GM18909 (cell line): ENCODE results near the gene PSME2.
"Not testable (repeated sequence)": the region's sequence is repeated elsewhere in the genome, so short reads cannot be mapped to it uniquely, and the experiment has no call there.

Experiments
- ATAC-seq: cut with Tn5 transposase; IDR thresholded peaks from one replicate; pipeline ENCODE4 v1.9.1; 2021; ENCODE audit warnings: mild to moderate bottlenecking; ENCODE audit not compliant: unreplicated experiment, poor library complexity

PSME2 gene

DNA sequence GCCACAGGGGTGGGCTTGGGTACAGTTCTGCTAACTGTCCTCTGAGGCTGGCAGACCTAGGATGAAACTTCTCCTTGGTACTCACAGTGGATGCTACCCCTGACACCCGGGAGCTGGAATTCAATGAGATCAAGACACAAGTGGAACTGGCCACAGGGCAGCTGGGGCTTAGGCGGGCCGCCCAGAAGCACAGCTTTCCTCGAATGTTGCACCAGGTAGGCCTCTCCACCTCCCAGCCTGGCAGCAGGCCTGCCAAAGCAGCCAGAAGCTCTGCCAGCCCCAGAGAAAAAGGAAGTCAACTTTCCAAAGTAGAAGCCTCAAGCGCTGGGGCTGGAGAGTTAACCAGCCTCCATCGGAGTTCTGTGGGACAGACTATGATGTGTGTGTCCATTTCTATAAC lies 29.2 kb downstream of the PSME2 start:
- no peak for ATAC-seq

DNA sequence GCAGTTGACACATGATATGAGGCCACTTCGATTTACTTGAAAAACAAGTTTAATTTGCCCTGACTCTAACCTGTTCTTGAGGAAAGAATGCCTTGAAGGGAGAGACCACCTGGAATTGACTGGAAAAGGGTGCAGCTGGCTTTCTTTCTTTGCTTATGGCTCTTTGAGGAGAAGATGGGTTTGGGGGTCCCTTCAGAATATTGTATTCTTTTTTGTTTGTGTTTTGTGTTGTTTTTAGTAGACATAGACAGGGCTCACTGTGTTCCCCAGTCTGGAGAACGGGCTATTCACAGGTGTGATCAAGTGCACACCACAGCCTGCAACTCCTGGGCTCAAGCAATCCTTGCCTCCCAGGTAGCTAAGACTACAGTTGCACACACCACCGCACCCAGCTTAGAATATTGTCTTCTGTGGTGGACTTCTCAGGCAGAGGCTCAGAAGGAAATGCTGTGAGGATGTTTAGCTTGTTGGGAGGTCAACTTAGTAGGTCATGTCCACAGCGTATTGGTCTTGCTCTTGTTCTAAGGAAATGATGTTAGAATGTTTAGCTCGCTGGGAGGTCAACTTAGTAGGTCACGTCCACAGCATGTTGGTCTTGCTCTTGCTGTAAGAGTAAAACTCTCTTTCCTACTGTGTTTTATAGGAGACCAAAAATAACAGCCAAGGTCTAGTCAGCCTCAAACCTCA lies 30.1 kb downstream of the PSME2 start:
- ATAC-seq = no peak

DNA sequence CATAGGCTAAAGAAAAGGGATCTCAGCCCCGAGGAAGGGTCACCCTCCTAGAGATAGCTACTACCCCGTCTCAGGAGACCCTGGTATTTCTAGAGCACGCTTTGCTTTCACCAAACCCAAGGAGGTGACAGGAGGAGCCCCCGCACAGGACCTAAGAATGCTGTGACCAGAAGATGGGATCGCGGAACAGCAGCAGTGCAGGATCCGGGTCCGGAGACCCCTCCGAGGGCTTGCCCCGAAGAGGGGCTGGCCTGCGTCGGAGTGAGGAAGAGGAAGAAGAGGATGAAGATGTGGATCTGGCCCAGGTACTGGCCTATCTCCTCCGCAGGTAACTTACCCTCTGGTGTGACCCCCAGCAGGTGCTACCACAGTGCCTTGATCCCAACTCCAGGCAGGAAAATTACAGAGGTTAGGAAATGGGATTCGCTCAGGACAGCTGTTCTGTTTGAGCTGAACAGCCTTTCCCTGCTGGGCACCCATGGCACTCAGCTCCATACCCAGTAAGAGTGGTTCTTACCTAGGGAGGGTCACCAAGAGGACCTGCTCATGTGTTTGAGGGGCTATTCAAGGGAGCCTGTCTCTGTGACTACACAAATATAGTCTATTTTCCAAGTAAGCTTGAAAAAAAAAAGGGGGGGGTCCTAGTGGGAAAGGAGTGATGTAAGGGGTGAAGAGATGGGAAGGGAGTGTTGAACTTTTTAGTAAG lies 30.8 kb downstream of the PSME2 start:
- no peak for ATAC-seq

DNA sequence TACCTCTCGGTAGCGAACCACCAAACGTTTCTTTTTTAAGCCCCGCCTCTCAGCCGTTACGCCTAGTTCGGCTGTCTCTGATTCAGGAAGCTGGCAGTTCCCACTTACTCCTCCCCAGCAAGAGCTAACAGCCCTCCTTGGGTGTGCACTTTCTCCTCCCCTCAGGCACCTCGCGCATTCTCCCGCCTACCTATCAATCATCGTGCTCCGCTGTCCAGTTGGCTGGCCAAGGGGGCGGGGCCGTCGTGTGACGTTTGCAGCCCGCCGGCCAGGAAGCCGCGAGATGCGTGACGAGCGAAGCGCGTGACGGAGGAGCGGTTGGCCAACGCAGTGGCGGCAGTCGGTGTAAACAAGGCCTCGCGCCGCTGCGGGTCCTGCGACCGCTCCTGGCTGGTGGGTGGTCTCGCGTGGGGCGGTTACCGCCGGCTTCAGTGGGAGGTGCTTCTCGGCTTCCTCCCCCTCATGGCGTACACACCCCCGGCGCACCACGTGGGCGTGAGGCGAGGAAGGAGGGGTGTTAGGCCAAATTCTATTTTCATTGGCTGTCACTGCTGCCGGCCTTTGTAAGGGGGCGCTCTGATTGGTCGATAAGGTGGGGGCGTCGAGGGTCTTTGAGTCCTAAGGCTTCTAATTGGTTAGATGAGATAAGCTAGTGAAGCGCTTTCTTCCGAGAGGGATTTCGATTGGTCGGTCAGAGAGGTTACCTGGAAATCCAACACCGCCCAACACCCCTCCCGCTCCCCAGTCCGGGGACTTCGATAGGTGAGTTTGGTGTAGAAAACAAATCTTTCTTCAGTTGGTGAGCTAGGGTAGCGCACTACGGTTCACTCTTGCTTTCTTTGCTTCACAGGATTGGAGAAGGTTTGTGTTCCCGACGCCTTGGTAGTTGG lies 31.6 kb downstream of the PSME2 start, which contains the start of the genes DCAF11 and NRL:
Gene DCAF11, plus strand, starts transcription at position 246 of the 890 bp plus-strand sequence. CDS start 818 bp downstream, outside the sequence.
Gene NRL, minus strand, starts transcription at position 418 of the 890 bp plus-strand sequence. CDS start 32,101 bp downstream, outside the sequence.
- ATAC-seq = peak; percentile 87

DNA sequence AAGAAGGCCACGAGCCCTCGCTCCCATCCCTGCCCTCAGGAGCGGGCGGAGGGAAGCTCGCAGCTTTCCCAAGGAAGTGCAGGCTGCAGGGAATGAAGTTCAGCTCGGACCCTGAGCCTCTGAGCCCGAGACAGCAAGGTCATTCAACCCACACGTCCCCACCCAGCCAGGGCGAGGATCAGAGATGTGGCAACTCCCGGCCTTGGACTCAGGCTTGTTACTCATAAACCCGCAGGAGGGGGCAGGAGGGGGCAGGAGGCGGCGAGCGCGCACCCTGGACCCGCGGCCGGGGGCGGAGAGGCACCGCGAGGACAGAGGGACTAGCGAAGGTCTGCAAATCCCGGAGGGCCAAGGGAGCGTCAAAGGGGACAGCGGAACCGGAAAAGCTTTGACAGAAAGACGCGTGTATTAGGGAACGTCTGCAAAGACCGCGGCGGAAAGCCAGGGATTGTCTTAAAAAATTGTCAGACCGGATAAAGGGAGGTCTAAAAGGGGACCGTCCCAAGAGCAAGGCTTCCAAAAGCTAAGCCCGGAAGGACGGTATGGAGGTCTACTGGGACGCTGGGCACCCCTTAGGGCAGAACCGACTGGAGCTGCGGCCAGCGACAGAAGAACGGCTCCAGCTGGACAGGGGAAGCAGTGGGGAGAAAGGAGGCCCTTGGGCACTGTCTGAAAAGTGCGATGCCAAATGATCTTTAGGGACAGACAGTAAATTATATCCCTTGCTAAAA lies 32.4 kb downstream of the PSME2 start:
- peak; percentile 37 for ATAC-seq

DNA sequence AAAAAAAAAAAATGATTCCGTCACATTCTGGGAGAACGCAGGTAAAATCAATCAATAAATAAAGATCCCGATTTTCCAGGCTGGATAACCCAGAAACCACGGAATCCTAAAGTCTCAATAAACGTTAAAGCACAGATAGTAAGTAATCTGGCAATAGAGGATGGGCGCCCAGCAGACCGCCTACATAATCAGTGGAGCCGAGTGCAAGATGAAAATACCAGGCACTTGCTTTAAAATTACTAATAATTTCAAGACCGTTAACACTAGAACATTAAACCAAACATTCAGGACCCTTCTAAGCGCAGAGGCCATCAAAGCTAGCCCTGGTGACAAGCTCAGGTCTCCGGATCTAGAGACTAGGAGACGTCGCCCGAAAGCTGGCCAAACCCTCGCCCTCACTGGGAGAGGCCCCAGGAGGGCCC lies 33.0 kb downstream of the PSME2 start:
- ATAC-seq = peak; percentile 0

DNA sequence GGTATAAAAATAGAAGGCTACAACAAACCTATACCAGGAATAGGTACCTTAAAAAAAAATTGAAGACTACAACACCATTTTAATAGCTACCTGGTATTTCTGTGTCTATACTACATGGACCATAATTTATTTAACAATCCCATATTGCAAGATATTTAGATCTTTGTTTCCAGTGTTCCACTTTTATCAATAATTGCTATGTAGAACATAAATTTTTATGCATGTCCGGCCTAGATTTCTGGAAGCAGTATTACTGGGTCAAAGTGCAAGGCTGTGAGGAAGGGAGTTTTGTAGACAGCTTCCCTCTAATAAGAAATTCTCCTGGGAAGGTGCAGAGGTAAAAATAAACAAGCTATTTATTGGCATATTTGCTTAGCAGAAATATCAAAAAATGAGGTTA lies 35.9 kb downstream of the PSME2 start:
- ATAC-seq = no peak

DNA sequence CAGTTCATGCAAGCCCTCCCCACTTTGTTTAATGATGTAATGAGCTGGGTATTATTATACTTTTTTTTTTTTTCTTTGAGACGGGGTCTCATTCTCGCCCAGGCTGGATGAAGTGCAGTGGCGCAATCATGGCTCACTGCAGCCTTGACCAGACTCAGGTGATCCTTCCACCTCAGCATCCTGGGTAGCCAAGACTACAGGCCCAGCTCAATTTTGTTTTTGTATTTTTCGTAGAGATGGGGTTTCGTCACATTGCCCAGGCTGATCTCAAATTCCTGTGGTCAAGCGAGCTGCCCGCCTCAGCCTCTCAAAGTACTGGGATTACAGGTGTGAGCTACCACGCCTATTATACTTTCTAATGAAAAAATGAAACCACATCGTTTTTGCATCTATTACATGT lies 36.4 kb downstream of the PSME2 start:
- no peak for ATAC-seq

DNA sequence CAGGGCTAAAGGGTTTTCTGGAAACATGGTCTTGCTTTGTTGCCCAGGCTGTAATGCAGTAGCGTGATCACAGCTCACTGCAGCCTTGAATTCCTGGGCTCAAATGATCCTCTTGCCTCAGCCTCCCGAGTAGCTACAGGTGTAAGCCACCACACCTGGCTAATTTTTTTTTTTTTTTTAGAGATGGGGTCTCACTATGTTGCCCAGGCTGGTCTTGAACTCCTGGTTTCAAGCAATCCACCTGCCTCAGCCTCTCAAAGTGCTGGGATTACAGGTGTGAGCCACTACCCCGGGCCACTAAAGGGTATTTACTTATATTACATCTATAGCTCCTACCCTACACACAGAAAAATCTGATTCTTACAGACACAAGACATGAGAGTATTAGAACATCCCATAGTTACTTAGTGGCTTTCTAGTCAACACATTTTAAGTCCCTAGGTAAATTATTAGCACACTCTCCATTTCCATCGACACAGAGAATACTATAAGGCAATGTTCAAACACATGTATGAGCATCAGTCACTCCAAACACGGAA lies 38.0 kb downstream of the PSME2 start:
- ATAC-seq = peak; percentile 36

DNA sequence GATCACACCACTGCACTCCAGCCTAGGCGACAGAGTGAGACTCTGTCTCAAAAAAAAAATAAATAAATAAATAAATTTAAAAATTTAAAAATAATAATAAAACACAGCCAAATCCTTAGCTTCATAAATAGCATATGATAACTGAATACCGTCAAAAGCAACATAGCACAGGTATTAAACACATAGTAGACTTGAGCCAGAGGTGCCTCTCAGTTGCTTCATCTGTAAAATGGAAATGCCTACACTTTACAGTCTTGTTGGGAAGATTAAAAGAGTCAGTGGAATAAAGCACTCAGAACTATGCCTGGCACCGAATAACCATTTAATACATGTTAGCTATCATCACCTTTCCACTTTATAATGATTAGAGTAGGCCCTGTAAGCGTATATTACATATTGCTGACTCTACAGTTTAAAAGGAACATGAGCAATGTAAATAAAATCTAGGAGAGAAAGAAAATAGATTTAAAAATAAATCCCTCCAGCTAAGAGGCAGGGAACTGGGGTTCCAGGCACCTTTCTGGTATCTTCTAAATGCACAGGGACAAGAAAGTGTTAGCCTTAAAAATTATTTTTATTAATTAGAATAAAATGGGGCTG lies 39.6 kb downstream of the PSME2 start:
- ATAC-seq = no peak

DNA sequence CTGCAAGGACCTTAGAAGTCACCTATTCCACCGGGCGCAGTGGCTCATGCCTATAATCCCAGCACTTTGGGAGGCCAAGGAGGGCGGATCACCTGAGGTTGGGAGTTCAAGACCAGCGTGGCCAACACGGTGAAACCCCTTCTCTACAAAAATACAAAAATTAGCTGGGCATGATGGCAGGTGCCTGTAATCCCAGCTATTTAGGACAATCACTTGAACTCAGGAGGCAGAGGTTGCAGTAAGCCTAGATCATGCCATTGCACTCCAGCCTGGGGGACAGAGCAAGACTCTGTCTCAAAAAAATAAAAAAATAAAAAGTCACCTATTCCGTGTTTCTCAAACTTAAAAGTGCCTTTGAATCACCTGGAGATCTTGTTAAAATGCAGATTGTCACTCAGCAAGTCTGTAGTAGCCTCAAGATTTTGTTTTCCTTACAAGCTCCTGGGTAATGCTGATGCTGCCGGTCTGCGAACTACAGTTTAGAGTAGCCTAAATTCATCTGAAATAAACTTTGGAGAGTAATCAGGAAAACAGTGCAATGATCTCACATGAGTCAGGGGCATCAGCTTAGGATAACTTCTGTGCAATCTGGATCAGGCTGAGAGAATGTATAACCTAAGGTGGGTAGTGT lies 40.7 kb downstream of the PSME2 start:
- ATAC-seq = not testable (repeated sequence)

DNA sequence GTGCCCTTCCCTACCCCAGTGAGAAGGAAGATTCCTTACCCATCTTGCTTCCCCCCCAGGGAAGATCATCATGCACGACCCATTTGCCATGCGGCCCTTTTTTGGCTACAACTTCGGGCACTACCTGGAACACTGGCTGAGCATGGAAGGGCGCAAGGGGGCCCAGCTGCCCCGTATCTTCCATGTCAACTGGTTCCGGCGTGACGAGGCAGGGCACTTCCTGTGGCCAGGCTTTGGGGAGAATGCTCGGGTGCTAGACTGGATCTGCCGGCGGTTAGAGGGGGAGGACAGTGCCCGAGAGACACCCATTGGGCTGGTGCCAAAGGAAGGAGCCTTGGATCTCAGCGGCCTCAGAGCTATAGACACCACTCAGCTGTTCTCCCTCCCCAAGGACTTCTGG lies 43.0 kb downstream of the PSME2 start:
- ATAC-seq = no peak

DNA sequence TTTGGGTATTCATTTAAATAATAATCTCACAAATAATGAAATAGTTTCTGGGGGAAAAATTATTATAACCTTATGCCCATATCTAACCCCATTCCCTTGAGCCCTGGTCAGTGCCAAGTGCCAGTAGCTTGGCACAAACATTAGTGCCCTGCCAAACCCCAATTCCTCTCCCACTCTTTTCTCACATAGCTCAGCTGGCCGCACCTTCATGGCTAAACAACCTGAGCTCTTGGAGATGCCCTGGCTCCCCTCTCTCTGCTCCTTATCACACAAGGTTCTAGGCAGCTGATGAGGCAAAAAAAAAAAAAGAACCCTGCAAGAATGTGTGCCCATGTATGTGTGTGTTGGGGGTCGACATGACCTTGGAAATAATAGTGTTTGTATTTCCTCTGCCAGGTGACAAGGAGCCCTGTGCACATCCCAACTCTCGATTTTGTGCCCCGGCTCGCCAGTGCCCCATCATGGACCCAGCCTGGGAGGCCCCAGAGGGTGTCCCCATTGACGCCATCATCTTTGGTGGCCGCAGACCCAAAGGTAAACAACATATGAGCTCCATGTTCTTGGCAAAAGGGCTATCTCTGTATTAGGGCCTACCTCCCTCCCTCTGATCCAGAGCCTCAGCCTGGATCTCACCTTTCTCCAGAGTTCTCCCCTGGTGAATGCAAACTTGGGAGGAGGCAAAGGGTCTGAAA lies 43.9 kb downstream of the PSME2 start:
- ATAC-seq = no peak

DNA sequence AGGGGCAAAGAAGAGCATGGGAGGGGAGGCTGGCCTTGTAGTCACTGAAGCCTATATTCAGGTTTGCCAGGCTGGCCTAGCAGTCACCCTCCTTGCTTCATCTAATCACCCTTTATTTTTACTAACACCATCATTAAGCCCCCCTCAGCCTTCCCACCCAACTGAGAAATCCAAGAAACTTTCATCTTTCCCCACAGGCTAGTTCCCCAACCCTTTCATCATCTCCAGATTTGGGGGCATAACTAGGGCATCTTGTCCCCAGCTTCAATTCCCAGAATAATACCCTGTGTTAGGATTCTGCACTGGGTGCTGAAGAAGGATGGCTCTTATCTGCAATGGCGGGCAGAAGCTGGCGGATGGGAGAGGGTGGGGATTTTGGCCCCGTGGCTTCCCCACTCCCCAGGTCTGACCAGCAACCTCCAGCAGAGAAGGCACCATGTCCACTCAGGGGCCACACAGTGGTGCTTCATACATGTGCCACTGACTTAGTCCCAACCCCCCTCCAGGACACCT lies 45.4 kb downstream of the PSME2 start:
- no peak for ATAC-seq

DNA sequence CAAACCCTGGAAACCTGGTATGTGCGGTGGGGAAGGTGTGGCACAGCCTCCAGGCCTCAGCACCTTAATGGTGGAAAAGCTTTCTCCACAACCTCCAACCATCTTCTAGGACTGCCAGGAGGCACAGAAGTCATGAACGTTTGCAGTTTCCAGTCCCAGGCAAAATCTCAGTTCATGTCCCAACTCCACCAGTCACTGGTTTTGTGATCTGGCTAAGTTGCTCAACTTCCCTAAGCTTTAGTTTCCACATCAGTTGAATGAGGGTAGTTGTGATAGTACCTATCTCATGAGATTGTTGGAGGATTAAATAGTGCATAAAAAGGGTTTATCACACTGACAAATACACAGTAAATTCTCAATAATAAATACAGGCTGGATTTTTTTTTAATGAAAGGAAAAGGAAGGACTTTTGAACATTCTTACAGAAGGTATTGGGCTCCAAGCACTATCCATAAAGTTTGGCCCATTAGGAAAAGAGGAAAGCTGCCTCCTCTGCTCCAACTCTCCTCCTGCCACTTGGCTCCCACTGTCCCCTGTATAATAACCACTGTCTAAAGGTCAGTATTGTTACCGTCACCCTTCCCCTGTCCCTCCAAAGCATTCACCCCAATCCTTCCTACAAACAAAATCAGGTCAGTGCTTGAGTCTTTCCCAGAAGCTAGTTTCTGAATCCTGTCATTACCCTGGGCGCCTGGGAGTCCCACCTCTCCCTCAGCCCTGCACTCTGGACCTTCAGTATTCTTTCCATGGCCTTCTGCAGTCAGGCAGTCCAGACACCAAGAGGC lies 46.0 kb downstream of the PSME2 start:
- ATAC-seq = no peak

DNA sequence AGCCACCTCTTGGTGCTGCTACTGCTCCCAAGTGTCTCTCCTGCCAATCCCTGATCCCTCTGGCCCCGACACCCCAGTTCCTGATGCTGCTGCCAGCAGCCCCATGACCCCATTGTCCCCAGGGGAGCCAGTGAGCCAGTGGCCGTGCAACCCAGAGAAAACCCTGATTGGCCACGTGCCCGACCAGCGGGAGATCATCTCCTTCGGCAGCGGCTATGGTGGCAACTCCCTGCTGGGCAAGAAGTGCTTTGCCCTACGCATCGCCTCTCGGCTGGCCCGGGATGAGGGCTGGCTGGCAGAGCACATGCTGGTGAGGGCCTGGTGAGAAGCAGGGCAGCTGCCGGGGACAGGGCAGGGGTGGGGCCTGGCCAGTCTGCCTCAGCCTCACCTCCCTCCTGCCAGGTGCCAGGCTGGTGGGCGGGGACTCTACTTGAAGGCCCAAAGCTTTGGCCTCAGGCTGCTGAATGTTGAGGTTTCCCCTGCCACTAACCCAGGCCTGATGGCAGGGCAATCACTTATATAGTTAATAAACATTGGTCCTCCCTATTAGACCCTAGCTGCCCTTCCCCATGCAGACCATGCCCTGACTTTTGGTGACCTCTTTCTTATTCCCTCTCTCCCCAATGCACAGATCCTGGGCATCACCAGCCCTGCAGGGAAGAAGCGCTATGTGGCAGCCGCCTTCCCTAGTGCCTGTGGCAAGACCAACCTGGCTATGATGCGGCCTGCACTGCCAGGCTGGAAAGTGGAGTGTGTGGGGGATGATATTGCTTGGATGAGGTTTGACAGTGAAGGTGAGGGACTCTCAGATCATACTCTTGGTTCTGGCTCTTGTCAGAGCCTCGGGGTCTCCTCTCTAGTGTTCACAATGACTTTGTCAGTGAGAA lies 47.2 kb downstream of the PSME2 start:
- no peak for ATAC-seq
